Caco-2 (cell line): ENCODE measurements around the gene GAB2. TPM values are rescaled to one million over a fixed set of nuclear protein-coding genes. Genes with fewer than 3 reads are reported as not detected.

Source experiments
- BruUV-seq: library from RNA; stranded (reverse); fragments of 400-500 nt; replicated peaks from 2 replicates; lab custom pipeline; 2021; lab: Mats Ljungman, UMichigan
- CTCF ChIA-PET: fragments of 300-600 bp; sonication (Branson Sonifier 250); formaldehyde crosslinking; loops from one replicate; lab custom pipeline; 2022; ENCODE audit warnings: antibody characterized with exemption; lab: Charles Lee
- POLR2A ChIA-PET: fragments of 300-600 bp; sonication (Branson Sonifier 250); formaldehyde crosslinking; loops from one replicate; lab custom pipeline; 2022; ENCODE audit warnings: antibody characterized with exemption; lab: Charles Lee
- DNase-seq, 2 experiments: peaks; one replicate each; pipeline versions ENCODE4 v3.0.0 to v3.0.0-alpha.2; 2020 to 2022
- H3K27me3 ChIP-seq: replicated peaks from 2 replicates; pipeline ENCODE4 v1.6.0; 2011; ENCODE audit warnings: low read length; ENCODE audit not compliant: control insufficient read depth, insufficient read depth
- H3K36me3 ChIP-seq: 2 replicates; pipeline ENCODE4 v1.5.1; 2011; ENCODE audit warnings: low read length; ENCODE audit not compliant: control insufficient read depth, insufficient read depth
- H3K4me1 ChIP-seq: fragments of 250-450 bp; sonication (Bioruptor Pico); 2 replicates; pipeline ENCODE4 v1.5.1; 2020; ENCODE audit warnings: mild to moderate bottlenecking
- H3K4me3 ChIP-seq: 2 replicates; pipeline ENCODE4 v1.5.1; 2011; ENCODE audit warnings: low read depth, mild to moderate bottlenecking, control low read depth, low read length
- H3K9me3 ChIP-seq: fragments of 250-450 bp; sonication (Bioruptor Pico); 2 replicates; pipeline ENCODE4 v1.5.1; 2020; ENCODE audit warnings: mild to moderate bottlenecking, moderate library complexity
- H3K27ac Mint-ChIP-seq: one replicate; pipeline ENCODE4 v1.8.0; 2022; ENCODE audit warnings: mixed read lengths; ENCODE audit not compliant: unreplicated experiment
- H3K27me3 Mint-ChIP-seq: one replicate; pipeline ENCODE4 v1.8.0; 2022; ENCODE audit warnings: mixed read lengths; ENCODE audit not compliant: insufficient read depth, unreplicated experiment
- H3K36me3 Mint-ChIP-seq: one replicate; pipeline ENCODE4 v1.8.0; 2022; ENCODE audit warnings: mild to moderate bottlenecking, mixed read lengths; ENCODE audit not compliant: insufficient read depth, unreplicated experiment
- H3K4me1 Mint-ChIP-seq: one replicate; pipeline ENCODE4 v1.8.0; 2022; ENCODE audit warnings: low read depth, mixed read lengths; ENCODE audit not compliant: unreplicated experiment
- H3K4me3 Mint-ChIP-seq: one replicate; pipeline ENCODE4 v1.8.0; 2022; ENCODE audit warnings: mild to moderate bottlenecking, moderate library complexity, mixed read lengths; ENCODE audit not compliant: unreplicated experiment
- H3K9me3 Mint-ChIP-seq: one replicate; pipeline ENCODE4 v1.8.0; 2022; ENCODE audit warnings: mixed read lengths; ENCODE audit not compliant: unreplicated experiment
- intact Hi-C: fragments of 100-400 bp; cut with micrococcal nuclease; formaldehyde crosslinking; loops from one replicate; pipeline ENCODE4 v1.10.0; 2022; ENCODE audit not compliant: unreplicated experiment
- total RNA-seq: library from RNA; stranded (reverse); gene quantifications from 2 replicates; pipeline ENCODE4 v1.2.3, GENCODE V29; 2022
- TF ChIP-seq, protein P1 (sequence below), 2 experiments: fragments of 200-600 bp in 1 of 2; IDR thresholded peaks; 1 replicate in 1 of 2; 2 replicates in 1 of 2; pipeline versions ENCODE4 v1.5.1 to v1.8.0; 2011 to 2022; ENCODE audit warnings: antibody characterized with exemption in 1 of 2, control low read depth in 1 of 2, inconsistent platforms in 1 of 2, low read depth in 1 of 2, low read length in 1 of 2, mild to moderate bottlenecking in 1 of 2, moderate library complexity in 1 of 2; ENCODE audit not compliant: insufficient read depth in 1 of 2, severe bottlenecking in 1 of 2, unreplicated experiment in 1 of 2

The GAB2 gene
- total RNA-seq, 1 experiment from 2014 or later, result 67.3 TPM

DNA sequence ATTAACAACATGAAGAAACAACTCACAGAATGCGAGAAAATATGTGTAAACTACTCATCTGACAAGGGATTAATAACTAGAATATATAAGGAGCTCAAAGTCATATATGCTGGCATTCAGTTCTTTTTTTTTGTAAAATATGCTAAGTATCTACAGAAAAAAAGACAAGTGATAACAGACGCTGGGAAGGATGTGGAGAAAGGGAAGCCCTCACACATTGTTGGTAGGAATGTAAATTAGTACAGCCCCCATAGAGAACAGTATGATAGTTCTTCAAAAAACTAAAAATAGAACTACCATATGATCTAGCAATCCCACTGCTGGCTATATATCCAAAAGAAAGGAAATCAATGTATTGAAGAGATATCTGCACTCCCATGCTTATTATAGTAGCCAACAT lies 13.8 kb downstream of the GAB2 start:
- peaks cover 23% of the 10 kb centered on the region for H3K9me3 ChIP-seq
- Mint-ChIP-seq H3K36me3 (peaks cover 32% of the 10 kb centered on the region), H3K4me1 (peaks cover 53% of the 10 kb centered on the region), H3K4me3 (no peak overlapping the region), H3K27ac (no peak overlapping the region), H3K9me3 (peaks cover 36% of the 10 kb centered on the region), H3K27me3 (no peaks in the 10 kb centered on the region)
- no peaks in the 10 kb centered on the region for H3K36me3 ChIP-seq
- POLR2A ChIA-PET, result no interaction called here
- BruUV-seq, result no TSS peak
- no peaks in the 10 kb centered on the region for H3K27me3 ChIP-seq
- TF ChIP-seq, protein P1, sequence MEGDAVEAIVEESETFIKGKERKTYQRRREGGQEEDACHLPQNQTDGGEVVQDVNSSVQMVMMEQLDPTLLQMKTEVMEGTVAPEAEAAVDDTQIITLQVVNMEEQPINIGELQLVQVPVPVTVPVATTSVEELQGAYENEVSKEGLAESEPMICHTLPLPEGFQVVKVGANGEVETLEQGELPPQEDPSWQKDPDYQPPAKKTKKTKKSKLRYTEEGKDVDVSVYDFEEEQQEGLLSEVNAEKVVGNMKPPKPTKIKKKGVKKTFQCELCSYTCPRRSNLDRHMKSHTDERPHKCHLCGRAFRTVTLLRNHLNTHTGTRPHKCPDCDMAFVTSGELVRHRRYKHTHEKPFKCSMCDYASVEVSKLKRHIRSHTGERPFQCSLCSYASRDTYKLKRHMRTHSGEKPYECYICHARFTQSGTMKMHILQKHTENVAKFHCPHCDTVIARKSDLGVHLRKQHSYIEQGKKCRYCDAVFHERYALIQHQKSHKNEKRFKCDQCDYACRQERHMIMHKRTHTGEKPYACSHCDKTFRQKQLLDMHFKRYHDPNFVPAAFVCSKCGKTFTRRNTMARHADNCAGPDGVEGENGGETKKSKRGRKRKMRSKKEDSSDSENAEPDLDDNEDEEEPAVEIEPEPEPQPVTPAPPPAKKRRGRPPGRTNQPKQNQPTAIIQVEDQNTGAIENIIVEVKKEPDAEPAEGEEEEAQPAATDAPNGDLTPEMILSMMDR (IDR thresholded peaks at IDR 0.05; ENCODE audit: insufficient read depth in 1 of 2, low read depth in 1 of 2, low read length in 1 of 2, severe bottlenecking in 1 of 2, unreplicated experiment in 1 of 2), result no peak
- CTCF ChIA-PET, result no interaction called here
- peaks cover 29% of the 10 kb centered on the region for H3K4me1 ChIP-seq
- DNase-seq, result no peak
- H3K4me3 ChIP-seq, result no peak overlapping the region
- intact Hi-C loops, result no loop called here

DNA sequence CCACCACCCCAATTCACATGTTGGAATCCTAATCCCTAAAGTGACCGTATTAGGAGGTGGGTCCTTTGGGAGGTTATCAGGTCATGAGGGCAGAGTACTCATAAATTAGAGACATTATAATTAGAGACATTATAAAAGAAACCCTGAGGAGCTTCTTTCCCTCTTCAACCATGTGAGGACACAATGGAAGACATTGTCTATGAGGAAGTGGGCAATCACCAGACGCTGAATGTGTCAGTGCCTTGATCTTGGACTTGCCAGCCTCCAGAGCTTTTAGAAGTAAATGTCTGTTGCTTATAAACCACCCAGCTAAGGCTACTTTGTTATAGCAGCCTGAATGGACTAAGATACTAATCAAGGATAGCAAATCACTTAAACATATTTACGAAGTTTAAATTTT lies 14.8 kb downstream of the GAB2 start:
- no peak overlapping the region for H3K4me3 Mint-ChIP-seq
- H3K27me3 ChIP-seq, result no peaks in the 10 kb centered on the region
- peaks cover 54% of the 10 kb centered on the region for H3K4me1 Mint-ChIP-seq
- peaks cover 29% of the 10 kb centered on the region for H3K4me1 ChIP-seq
- H3K9me3 Mint-ChIP-seq, result peaks cover 27% of the 10 kb centered on the region
- H3K27me3 Mint-ChIP-seq, result no peaks in the 10 kb centered on the region
- H3K4me3 ChIP-seq, result no peak overlapping the region
- DNase-seq, result no peak
- ChIA-PET CTCF (no interaction called here), POLR2A (no interaction called here)
- TF ChIP-seq, protein P1 (IDR thresholded peaks at IDR 0.05; ENCODE audit: insufficient read depth in 1 of 2, low read depth in 1 of 2, low read length in 1 of 2, severe bottlenecking in 1 of 2, unreplicated experiment in 1 of 2), result no peak
- peaks cover 28% of the 10 kb centered on the region for H3K36me3 Mint-ChIP-seq
- intact Hi-C loops, result no loop called here
- H3K36me3 ChIP-seq, result no peaks in the 10 kb centered on the region
- no peak overlapping the region for H3K27ac Mint-ChIP-seq
- H3K9me3 ChIP-seq, result peaks cover 19% of the 10 kb centered on the region
- no TSS peak for BruUV-seq

DNA sequence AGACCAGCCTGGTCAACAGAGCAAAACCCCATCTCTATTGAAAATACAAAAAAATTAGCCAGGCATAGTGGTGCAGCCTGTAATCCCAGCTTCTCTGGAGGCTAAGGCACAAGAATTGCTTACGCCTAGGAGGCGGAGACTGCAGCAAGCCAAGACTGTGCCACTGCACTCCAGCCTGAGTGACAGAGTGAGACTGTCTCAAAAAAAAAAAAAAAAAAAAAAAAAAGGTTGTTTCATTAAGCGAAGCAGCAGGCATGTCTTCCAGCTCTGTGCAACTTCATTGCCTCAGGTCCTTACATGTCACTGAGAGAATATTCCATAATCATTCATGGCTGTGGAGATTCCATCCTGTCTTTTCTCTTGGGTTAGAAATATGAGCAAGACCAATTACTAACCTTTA lies 16.9 kb downstream of the GAB2 start:
- no peaks in the 10 kb centered on the region for H3K27me3 Mint-ChIP-seq
- H3K9me3 Mint-ChIP-seq, result peaks cover 10% of the 10 kb centered on the region
- H3K27ac Mint-ChIP-seq, result no peak overlapping the region
- H3K4me3 Mint-ChIP-seq, result no peak overlapping the region
- TF ChIP-seq, protein P1 (IDR thresholded peaks at IDR 0.05; ENCODE audit: insufficient read depth in 1 of 2, low read depth in 1 of 2, low read length in 1 of 2, severe bottlenecking in 1 of 2, unreplicated experiment in 1 of 2), result no peak
- H3K4me1 ChIP-seq, result peaks cover 26% of the 10 kb centered on the region
- intact Hi-C loops, result no loop called here
- H3K9me3 ChIP-seq, result no peaks in the 10 kb centered on the region
- no peak for DNase-seq
- peaks cover 42% of the 10 kb centered on the region for H3K4me1 Mint-ChIP-seq
- H3K4me3 ChIP-seq, result no peak overlapping the region
- POLR2A ChIA-PET, result interaction anchor here (0.6 to 1.0 kb wide), 2 partner anchors 20 to 61 kb away, joined by 4 read pairs; no protein-coding TSS in a partner anchor
- H3K36me3 ChIP-seq, result no peaks in the 10 kb centered on the region
- BruUV-seq, result no TSS peak
- CTCF ChIA-PET, result no interaction called here
- H3K36me3 Mint-ChIP-seq, result peaks cover 7% of the 10 kb centered on the region
- H3K27me3 ChIP-seq, result no peaks in the 10 kb centered on the region
